Esophagus muscularis mucosa (tissue), 4 donors: Measurements from ENCODE around the gene MFAP3. TPM values are rescaled to one million over a fixed set of nuclear protein-coding genes. Genes with fewer than 3 reads are reported as not detected.

Source experiments
- DNase-seq: peaks from one replicate; pipeline ENCODE4 v3.0.0-alpha.2; 2017; ENCODE audit errors: extremely low spot score
- H3K27ac ChIP-seq, 4 donors: fragments of 200-600 bp; sonication (generic); replicated peaks in 1 of 4; 1 replicate in 3 of 4; 2 replicates in 1 of 4; pipeline ENCODE4 v1.5.1; 2016 to 2019; ENCODE audit warnings: mild to moderate bottlenecking in 1 of 4
- H3K27me3 ChIP-seq, 4 donors: fragments of 200-600 bp; sonication (generic); one replicate each; pipeline versions ENCODE4 v1.5.1 to v1.6.0; 2016 to 2019
- H3K36me3 ChIP-seq, 4 donors: fragments of 200-600 bp; sonication (generic); one replicate each; pipeline ENCODE4 v1.5.1; 2016 to 2019
- H3K4me1 ChIP-seq, 4 donors: fragments of 200-600 bp; sonication (generic); one replicate each; pipeline ENCODE4 v1.5.1; 2016 to 2019
- H3K4me3 ChIP-seq, 4 donors: fragments of 200-600 bp; sonication (generic); 1 replicate in 2 of 4; 2 replicates in 2 of 4; pipeline ENCODE4 v1.5.1; 2016 to 2019; ENCODE audit warnings: mild to moderate bottlenecking in 4 of 4, moderate library complexity in 1 of 4
- H3K9me3 ChIP-seq, 4 donors: fragments of 200-600 bp; sonication (generic); 1 replicate in 3 of 4; 2 replicates in 1 of 4; pipeline ENCODE4 v1.5.1; 2016 to 2019
- EP300 ChIP-seq: sonication (generic); formaldehyde crosslinking; IDR thresholded peaks from one replicate; pipeline ENCODE4 v1.6.1; 2017; ENCODE audit warnings: antibody characterized with exemption
- POLR2A ChIP-seq: fragments of 450-650 bp; IDR thresholded peaks from one replicate; pipeline ENCODE4 v1.6.1; 2017; ENCODE audit warnings: antibody characterized with exemption, moderate library complexity, mild to moderate bottlenecking, low read depth
- POLR2AphosphoS5 ChIP-seq, 2 donors: sonication (generic); formaldehyde crosslinking; IDR thresholded peaks; one replicate each; pipeline ENCODE4 v1.6.1; 2017; ENCODE audit warnings: antibody characterized with exemption in 2 of 2
- WGBS: methylation state at CpG from one replicate; pipeline ENCODE4 v1.1.5; 2018; 5-methylcytosine and 5-hydroxymethylcytosine counted together
- intact Hi-C: fragments of 100-400 bp; cut with DNase I; formaldehyde crosslinking; loops from one replicate; pipeline ENCODE4 v1.15.1; 2023
- total RNA-seq, 4 donors: library from RNA; depleted of rRNA; stranded (reverse); fragments of >200 nt; gene quantifications; one replicate each; pipeline versions ENCODE4 v1.1.0 to v1.2.1, GENCODE V29; 2016
- TF ChIP-seq, protein P1 (sequence below), 3 experiments: fragments of 200-600 bp in 2 of 3; fragments of 450-650 bp in 1 of 3; sonication (generic) in 2 of 3; IDR thresholded peaks; one replicate each; pipeline ENCODE4 v1.5.1; 2017 to 2019; ENCODE audit warnings: antibody characterized with exemption in 3 of 3, mild to moderate bottlenecking in 2 of 3, moderate library complexity in 1 of 3

Gene MFAP3
- total RNA-seq, 4 donors from 2014 or later, result 22.0 to 35.3 (median 29.7) TPM

GRCh38 chr5:154093142-154093532, 54.4 kb downstream of the MFAP3 start:
- 93% methylated on average over 2 of the region's 2 CpGs for WGBS
- Histone ChIP-seq H3K27ac (no peak overlapping the region), H3K36me3 (no peaks in the 10 kb centered on the region), H3K4me1 (peaks cover 17 to 24% (median 20%) of the 10 kb centered on the region in 4 donors), H3K9me3 (no peaks in the 10 kb centered on the region), H3K4me3 (no peak overlapping the region), H3K27me3 (no peaks in the 10 kb centered on the region)
- TF ChIP-seq POLR2A, result no peak
- TF ChIP-seq, protein P1, sequence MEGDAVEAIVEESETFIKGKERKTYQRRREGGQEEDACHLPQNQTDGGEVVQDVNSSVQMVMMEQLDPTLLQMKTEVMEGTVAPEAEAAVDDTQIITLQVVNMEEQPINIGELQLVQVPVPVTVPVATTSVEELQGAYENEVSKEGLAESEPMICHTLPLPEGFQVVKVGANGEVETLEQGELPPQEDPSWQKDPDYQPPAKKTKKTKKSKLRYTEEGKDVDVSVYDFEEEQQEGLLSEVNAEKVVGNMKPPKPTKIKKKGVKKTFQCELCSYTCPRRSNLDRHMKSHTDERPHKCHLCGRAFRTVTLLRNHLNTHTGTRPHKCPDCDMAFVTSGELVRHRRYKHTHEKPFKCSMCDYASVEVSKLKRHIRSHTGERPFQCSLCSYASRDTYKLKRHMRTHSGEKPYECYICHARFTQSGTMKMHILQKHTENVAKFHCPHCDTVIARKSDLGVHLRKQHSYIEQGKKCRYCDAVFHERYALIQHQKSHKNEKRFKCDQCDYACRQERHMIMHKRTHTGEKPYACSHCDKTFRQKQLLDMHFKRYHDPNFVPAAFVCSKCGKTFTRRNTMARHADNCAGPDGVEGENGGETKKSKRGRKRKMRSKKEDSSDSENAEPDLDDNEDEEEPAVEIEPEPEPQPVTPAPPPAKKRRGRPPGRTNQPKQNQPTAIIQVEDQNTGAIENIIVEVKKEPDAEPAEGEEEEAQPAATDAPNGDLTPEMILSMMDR (IDR thresholded peaks at IDR 0.05), result no peak
- TF ChIP-seq POLR2AphosphoS5 (IDR thresholded peaks at IDR 0.05), result no peak
- TF ChIP-seq EP300, result no peak
- intact Hi-C loops, result no loop called here
- DNase-seq, result no peak

- H3K27me3 ChIP-seq, result no peaks in the 10 kb centered on the region
- no peak for DNase-seq
- intact Hi-C loops, result no loop called here
- H3K4me1 ChIP-seq, result peaks cover 17 to 24% (median 19%) of the 10 kb centered on the region in 4 donors
- no peak overlapping the region for H3K4me3 ChIP-seq
- 82% methylated on average over 7 of the region's 7 CpGs for WGBS
- no peaks in the 10 kb centered on the region for H3K9me3 ChIP-seq
- no peak overlapping the region for H3K27ac ChIP-seq
- H3K36me3 ChIP-seq, result no peaks in the 10 kb centered on the region
- TF ChIP-seq POLR2AphosphoS5 (IDR thresholded peaks at IDR 0.05), result no peak
- no peak for TF ChIP-seq POLR2A
- TF ChIP-seq EP300, result no peak
- TF ChIP-seq, protein P1 (IDR thresholded peaks at IDR 0.05), result no peak
Observed at GRCh38 chr5:154095904-154096303, 57.1 kb downstream of the MFAP3 start.

- Histone ChIP-seq H3K27me3 (no peaks in the 10 kb centered on the region), H3K9me3 (no peaks in the 10 kb centered on the region), H3K4me1 (peaks cover 6 to 13% (median 10%) of the 10 kb centered on the region in 4 donors), H3K36me3 (no peaks in the 10 kb centered on the region), H3K27ac (no peak overlapping the region), H3K4me3 (no peak overlapping the region)
- WGBS, result 61% methylated on average over 2 of the region's 2 CpGs
- intact Hi-C loops, result no loop called here
- DNase-seq, result no peak
- TF ChIP-seq, protein P1 (IDR thresholded peaks at IDR 0.05), result no peak
- TF ChIP-seq POLR2A (no peak), POLR2AphosphoS5 (IDR thresholded peaks at IDR 0.05) (no peak), EP300 (no peak)
Observed at GRCh38 chr5:154097031-154097430, 58.3 kb downstream of the MFAP3 start.

DNA sequence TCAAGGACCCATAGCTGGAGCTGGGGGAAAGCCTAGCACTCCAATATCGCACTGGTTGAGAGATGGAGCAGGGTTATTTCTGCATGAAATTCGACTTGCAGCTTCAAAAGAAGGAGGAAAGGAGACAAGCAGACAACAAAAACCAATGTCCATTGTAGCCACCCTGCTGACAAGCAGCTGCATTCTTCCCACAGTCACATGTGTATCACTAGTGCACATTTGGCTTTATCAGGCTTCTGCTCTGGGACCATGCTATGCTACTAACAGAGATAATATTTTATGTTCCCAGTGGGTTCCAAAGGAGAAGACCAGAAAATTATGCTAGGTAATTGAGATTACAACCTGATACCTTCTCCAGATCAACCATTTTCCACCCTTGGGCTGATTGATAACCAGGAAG, 59.7 kb downstream of the MFAP3 start:
- H3K27ac ChIP-seq, result no peak overlapping the region
- DNase-seq, result no peak
- no peak for TF ChIP-seq POLR2AphosphoS5 (IDR thresholded peaks at IDR 0.05)
- TF ChIP-seq, protein P1 (IDR thresholded peaks at IDR 0.05), result no peak
- TF ChIP-seq POLR2A, result no peak
- no peak for TF ChIP-seq EP300
- no peak overlapping the region for H3K4me3 ChIP-seq
- WGBS, result 78% methylated on average over 2 of the region's 2 CpGs
- intact Hi-C loops, result no loop called here
- H3K36me3 ChIP-seq, result no peaks in the 10 kb centered on the region
- no peaks in the 10 kb centered on the region for H3K4me1 ChIP-seq
- no peaks in the 10 kb centered on the region for H3K9me3 ChIP-seq
- H3K27me3 ChIP-seq, result no peaks in the 10 kb centered on the region

DNA sequence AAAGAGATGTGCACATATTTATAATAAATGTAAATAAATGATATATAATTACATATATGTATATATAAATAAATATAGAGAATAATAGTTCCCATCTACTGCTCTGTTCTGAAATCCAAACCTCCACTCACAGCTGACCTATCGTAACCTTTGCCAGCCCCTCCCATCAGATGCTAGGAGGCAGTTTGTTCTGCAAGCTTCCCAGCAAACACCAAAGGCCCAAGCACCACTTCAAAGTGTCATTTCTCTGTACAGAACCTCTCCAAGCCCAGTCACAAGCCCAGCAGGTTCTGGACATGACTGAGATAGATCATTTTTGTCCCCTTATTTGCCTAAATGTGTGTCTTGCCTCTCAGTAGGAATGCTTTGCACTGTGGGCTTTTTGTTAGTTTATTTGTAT, 62.4 kb downstream of the MFAP3 start:
- Histone ChIP-seq H3K4me3 (no peak overlapping the region), H3K27me3 (no peaks in the 10 kb centered on the region), H3K4me1 (no peaks in the 10 kb centered on the region), H3K9me3 (no peaks in the 10 kb centered on the region), H3K36me3 (no peaks in the 10 kb centered on the region), H3K27ac (no peak overlapping the region)
- TF ChIP-seq, protein P1 (IDR thresholded peaks at IDR 0.05), result no peak
- TF ChIP-seq POLR2AphosphoS5 (IDR thresholded peaks at IDR 0.05) (no peak), EP300 (no peak), POLR2A (no peak)
- 81% methylated on average over 1 of the region's 1 CpG for WGBS
- DNase-seq, result no peak
- intact Hi-C loops, result no loop called here
